Smooth muscle cell (in vitro differentiated cells): ENCODE measurements around the gene TBX4. TPM values are rescaled to one million over a fixed set of nuclear protein-coding genes. Genes with fewer than 3 reads are reported as not detected.

Experiments used
- DNase-seq: peaks from one replicate; lab custom pipeline; 2025; ENCODE audit not compliant: unreplicated experiment; lab: John Stamatoyannopoulos, UW
- H2AFZ ChIP-seq: fragments of 200-600 bp; sonication (generic); 2 replicates; pipeline ENCODE4 v1.6.0; 2016; ENCODE audit warnings: antibody characterized with exemption, low read depth, mild to moderate bottlenecking
- H3F3A ChIP-seq: fragments of 200-600 bp; sonication (generic); 2 replicates; pipeline ENCODE4 v1.6.0; 2017; ENCODE audit warnings: antibody characterized with exemption, low read depth
- H3K27ac ChIP-seq: fragments of 200-600 bp; sonication (generic); 2 replicates; pipeline ENCODE4 v1.5.1; 2016; ENCODE audit warnings: low read depth, mild to moderate bottlenecking
- H3K27me3 ChIP-seq: fragments of 200-600 bp; sonication (generic); 2 replicates; pipeline ENCODE4 v1.6.1; 2016; ENCODE audit warnings: low read depth, mild to moderate bottlenecking
- H3K36me3 ChIP-seq: fragments of 200-600 bp; sonication (generic); 2 replicates; pipeline ENCODE4 v1.5.1; 2016; ENCODE audit warnings: low read depth
- H3K4me1 ChIP-seq: fragments of 200-600 bp; sonication (generic); 2 replicates; pipeline ENCODE4 v1.5.1; 2016; ENCODE audit warnings: low read depth
- H3K4me2 ChIP-seq: fragments of 200-600 bp; sonication (generic); 2 replicates; pipeline ENCODE4 v1.6.0; 2016; ENCODE audit warnings: mild to moderate bottlenecking
- H3K4me3 ChIP-seq: fragments of 200-600 bp; sonication (generic); 2 replicates; pipeline ENCODE4 v1.5.1; 2016; ENCODE audit warnings: mild to moderate bottlenecking
- H3K79me2 ChIP-seq: fragments of 200-600 bp; sonication (generic); 2 replicates; pipeline ENCODE4 v1.6.0; 2016; ENCODE audit warnings: low read depth, mild to moderate bottlenecking
- H3K9ac ChIP-seq: fragments of 200-600 bp; sonication (generic); 2 replicates; pipeline ENCODE4 v1.6.0; 2016; ENCODE audit warnings: low read depth
- H3K9me3 ChIP-seq: fragments of 200-600 bp; sonication (generic); replicated peaks from 2 replicates; pipeline ENCODE4 v1.5.1; 2016; ENCODE audit warnings: low read depth
- H4K20me1 ChIP-seq: fragments of 200-600 bp; sonication (generic); 2 replicates; pipeline ENCODE4 v1.6.0; 2016; ENCODE audit warnings: low read depth
- CTCF ChIP-seq: fragments of 200-600 bp; sonication (generic); IDR thresholded peaks from 2 replicates; pipeline ENCODE4 v1.5.1; 2017; ENCODE audit warnings: borderline replicate concordance, mild to moderate bottlenecking, antibody characterized with exemption; ENCODE audit not compliant: insufficient read depth, poor library complexity, severe bottlenecking
- whole genome bisulfite sequencing: methylation state at CpG from one replicate; pipeline ENCODE4 v1.1.7; 2016; ENCODE audit warnings: low lambda C conversion rate; 5-methylcytosine and 5-hydroxymethylcytosine counted together
- polyA plus RNA-seq: library from polyadenylated mRNA; unstranded; fragments of >200 nt; fragmentation: Nextera tagmentation; extraction: Ambion mirVana; gene quantifications from 2 replicates; pipeline ENCODE4 v1.2.1, GENCODE V29; 2016
- total RNA-seq: library from RNA; depleted of rRNA; stranded (reverse); fragments of >200 nt; gene quantifications from 2 replicates; pipeline ENCODE4 v1.2.3, GENCODE V29; 2014

Gene TBX4
- total and polyA plus RNA-seq, 2 experiments from 2014 or later = 14.1 to 22.7 TPM

- H3K4me3 ChIP-seq = no peak overlapping the region
- H3K27me3 ChIP-seq = no peaks in the 10 kb centered on the region
- no peaks in the 10 kb centered on the region for H4K20me1 ChIP-seq
- no peak for TF ChIP-seq CTCF
- no peak overlapping the region for H3K9ac ChIP-seq
- no peak overlapping the region for H3K4me2 ChIP-seq
- no peaks in the 10 kb centered on the region for H3K79me2 ChIP-seq
- H3K27ac ChIP-seq = no peak overlapping the region
- 93% methylated on average over 25 of the region's 25 CpGs for whole genome bisulfite sequencing
- H3K36me3 ChIP-seq = no peaks in the 10 kb centered on the region
- no peak for DNase-seq
- H3F3A ChIP-seq = peaks cover 11% of the 10 kb centered on the region
- H2AFZ ChIP-seq = no peak overlapping the region
- peaks cover 4% of the 10 kb centered on the region for H3K4me1 ChIP-seq
- H3K9me3 ChIP-seq = no peaks in the 10 kb centered on the region
These were observed 27.5 kb downstream of the TBX4 start for GRCh38 chr17:61479493-61480413.

GRCh38 chr17:61480414-61480807, 28.2 kb downstream of the TBX4 start:
- H3K9ac ChIP-seq = no peak overlapping the region
- H3K27ac ChIP-seq = no peak overlapping the region
- 78% methylated on average over 5 of the region's 5 CpGs for WGBS
- peaks cover 17% of the 10 kb centered on the region for H3F3A ChIP-seq
- H3K36me3 ChIP-seq = no peaks in the 10 kb centered on the region
- H3K79me2 ChIP-seq = no peaks in the 10 kb centered on the region
- no peak overlapping the region for H3K4me2 ChIP-seq
- H2AFZ ChIP-seq = no peak overlapping the region
- no peak for DNase-seq
- H3K4me3 ChIP-seq = no peak overlapping the region
- H3K4me1 ChIP-seq = peaks cover 4% of the 10 kb centered on the region
- no peaks in the 10 kb centered on the region for H3K27me3 ChIP-seq
- no peak for TF ChIP-seq CTCF
- H3K9me3 ChIP-seq = no peaks in the 10 kb centered on the region
- no peaks in the 10 kb centered on the region for H4K20me1 ChIP-seq

GRCh38 chr17:61481421-61481820, 29.2 kb downstream of the TBX4 start:
- H3K4me2 ChIP-seq = no peak overlapping the region
- no peaks in the 10 kb centered on the region for H4K20me1 ChIP-seq
- no peak for TF ChIP-seq CTCF
- peaks cover 10% of the 10 kb centered on the region for H3K4me1 ChIP-seq
- H2AFZ ChIP-seq = no peak overlapping the region
- no peak overlapping the region for H3K9ac ChIP-seq
- 90% methylated on average over 5 of the region's 5 CpGs for WGBS
- DNase-seq = no peak
- no peak overlapping the region for H3K27ac ChIP-seq
- H3F3A ChIP-seq = peaks cover 20% of the 10 kb centered on the region
- no peaks in the 10 kb centered on the region for H3K36me3 ChIP-seq
- H3K9me3 ChIP-seq = no peaks in the 10 kb centered on the region
- H3K27me3 ChIP-seq = no peaks in the 10 kb centered on the region
- H3K4me3 ChIP-seq = no peak overlapping the region
- H3K79me2 ChIP-seq = no peaks in the 10 kb centered on the region
